Activated T-helper 1 cell treated with anti-CD3 and anti-CD28 coated beads, Interleukin-2, amount 50 U/mL, for 16 hours (primary cell): ENCODE results near the gene CNTNAP2.

Experiments
- DNase-seq, 2 donors: peaks; one replicate each; pipeline ENCODE4 v3.0.0-alpha.2; 2020; ENCODE audit warnings: low read depth in 1 of 2, low spot score in 1 of 2

The CNTNAP2 gene

DNA sequence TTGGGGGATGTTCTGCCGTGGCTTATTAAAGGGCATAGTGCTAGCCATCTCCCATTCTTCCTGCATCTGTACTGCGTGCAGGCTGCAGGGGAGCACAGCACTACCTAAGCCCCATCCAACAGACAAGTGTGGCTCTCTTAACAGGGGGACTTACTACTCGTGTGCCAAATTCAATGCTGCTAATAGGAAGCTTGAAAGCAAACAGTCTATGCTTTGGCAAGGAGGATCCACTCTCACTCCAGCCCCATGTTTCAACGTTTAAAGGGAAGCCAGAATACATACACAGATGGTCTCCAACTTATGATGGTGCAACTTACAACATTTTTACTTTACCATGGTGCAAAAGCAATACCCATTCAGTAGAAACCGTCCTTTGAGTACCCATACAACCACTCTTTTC lies 2245.9 kb downstream of the CNTNAP2 start:
- DNase-seq, result no peak

DNA sequence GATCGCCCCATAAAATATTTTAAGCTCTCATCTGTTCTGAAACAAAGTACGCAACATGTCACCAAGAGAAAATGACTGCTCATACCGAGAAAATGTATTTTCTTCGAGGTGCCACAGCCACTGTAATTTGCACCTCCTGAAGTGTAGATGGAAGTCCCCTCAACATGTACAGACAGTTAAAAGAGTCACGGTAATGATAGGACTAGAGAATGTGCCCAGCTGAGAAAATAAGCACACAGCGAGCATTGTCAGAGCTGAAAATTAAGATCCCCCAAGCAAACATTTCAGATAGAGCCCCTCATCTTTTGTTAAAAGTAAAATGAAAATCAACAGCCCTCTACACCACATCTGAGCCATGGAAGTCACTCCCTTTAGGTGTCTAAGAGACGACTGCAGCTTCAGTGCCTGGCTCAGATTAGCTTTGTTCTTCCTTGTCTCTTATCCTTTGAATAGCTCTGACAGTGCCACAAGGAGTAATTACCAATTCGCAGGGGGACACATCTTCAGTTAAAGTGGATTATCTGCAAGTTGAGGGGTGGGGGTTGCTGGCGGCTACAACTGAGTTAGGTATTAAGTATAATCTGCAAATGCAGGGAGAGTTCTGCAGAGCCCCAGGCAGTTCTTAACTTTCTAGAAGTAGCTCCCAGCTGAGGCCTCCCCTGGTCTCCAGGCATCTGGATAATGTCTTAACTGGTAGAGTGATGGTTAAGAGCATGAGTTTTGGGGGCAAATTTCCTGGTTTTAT lies 2251.3 kb downstream of the CNTNAP2 start:
- DNase-seq, result no peak

DNA sequence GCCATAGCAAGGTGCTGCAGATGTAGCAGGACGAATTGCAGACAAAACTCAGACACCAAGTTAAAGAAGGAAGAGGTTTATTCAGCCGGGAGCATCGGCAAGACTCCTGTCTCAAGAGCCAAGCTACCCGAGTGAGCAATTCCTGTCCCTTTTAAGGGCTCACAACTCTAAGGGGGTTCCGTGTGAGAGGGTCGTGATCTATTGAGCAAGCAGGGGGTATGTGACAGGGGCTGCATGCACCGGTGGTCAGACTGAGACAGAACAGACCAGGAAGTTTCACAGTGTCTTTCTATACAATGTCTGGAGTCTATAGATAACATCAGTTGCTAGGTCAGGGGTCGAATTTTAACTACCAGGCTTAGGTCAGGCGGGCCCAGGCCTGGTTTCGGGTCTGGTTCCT lies 2252.0 kb downstream of the CNTNAP2 start:
- no peak for DNase-seq

DNA sequence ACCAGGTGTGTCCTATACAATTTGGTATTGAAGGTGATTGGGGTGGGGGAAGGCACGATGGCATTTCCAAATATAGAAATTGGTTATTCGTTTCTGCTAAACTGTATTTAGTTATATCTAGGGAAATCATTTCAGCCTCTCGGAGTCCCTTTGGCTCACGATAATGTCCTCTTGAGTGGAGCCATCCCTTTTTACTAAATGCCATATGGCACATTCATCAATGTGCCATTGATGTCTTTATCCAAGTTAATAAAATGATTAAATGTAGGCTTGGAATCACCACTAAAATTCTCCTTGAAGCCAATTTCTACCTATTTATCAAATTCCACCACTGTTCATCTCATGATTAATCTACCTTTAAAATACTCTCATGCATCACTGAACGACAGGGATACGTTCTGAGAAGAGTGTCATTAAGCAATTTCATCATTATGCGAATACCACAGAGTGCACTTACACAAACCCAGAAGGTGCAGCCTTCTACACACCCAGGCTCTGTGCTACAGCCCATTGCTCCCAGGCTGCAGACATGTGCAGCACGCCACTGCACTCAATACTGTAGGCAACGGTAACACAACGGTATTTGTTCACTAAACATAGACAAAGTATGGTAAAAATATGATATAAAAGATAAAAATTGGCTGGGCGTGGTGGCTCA lies 2254.8 kb downstream of the CNTNAP2 start:
- no peak for DNase-seq

DNA sequence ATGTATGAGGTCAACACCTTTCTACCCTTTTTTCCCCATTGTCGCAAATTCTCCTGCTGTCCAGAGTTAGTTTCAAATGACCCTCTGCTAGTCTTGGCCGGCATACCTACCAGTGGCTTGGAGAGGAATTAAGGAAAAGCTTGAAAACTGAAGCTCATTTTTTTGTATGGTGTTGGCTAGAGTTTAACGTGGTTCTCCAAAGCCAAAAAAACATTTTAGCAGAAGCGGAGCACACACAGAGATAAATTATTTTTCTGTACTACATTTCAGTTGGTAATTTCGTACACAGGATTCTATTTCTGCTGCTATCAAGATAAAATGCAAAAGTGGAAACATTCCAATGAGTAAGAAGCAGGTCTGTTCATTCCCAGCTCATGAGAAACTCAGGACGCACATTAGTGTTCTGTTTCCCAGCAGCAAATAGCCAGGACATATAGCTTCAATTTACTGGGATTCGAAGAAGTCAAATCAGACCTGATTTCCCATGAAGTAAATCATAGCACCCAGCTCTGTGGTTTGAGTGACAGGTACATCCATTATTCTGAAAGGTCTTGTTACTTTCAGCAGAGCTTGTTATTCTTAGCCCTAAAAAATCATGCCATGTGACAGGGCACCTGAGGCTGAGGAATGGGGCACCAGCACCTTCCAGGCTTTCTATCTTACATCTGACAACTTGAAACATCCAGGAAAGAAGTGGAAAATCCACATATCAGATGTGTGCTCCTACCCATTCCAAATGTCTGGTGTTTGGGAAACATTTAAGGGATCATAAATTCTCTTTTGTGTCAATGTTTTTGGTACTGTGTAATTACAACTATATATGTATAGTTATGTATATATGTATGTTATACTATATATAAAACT lies 2258.0 kb downstream of the CNTNAP2 start:
- DNase-seq, result no peak

DNA sequence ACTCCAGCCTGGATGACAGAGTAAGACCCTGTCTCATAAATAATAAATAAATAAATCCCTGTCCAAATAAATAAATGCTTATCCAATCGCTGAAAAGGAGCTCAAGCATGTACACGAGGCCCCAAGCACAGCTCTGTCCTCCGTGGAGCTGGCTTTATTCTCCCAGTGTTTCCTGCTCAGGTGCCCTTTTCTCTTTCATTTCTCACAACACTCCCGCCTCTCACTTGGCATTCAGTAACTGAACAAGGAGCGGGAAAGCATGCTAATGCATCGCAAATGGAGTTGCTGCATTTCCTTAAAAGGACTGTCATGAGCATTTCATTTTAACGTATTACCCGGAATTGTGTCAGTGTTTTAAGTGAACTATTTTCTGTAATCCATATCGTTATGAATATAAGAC lies 2263.1 kb downstream of the CNTNAP2 start:
- DNase-seq, result no peak

DNA sequence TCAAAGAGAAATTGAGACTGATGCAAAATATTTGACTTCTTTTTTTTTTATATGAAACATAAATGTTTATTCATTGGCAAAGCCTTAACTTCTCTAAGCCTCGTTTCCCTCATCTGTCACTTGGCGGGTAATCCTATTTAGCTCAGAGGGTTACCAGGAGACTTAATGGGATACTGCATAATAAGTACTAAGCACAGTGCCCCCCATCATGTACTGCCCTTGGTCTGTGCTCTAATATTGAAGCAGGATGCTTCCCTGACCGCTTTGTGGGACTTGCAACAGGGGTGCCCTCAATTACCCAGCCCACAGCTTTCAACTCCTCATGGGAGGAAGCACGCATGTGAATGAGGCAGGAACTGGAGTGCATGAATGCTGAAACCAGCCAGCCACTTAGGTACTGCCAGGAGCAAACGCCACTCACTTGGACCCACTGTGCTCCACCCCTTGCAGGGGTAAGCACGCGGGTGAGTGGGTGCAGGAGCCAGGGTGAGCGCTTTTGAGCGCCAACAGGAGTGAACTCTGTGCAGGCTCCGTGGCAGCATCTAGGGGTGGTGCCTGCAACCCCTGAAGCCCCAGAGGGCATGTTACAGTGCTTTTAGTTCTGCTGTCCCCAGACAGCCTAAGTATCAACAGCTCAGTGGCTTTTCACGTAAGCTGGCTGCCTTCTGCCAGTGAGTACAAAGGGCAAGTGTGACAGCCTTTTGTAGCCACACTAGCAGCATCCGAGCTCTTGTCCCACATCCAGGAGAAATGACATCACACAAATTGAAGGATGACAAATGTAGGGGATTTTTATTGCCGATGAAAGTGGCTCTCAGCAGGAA lies 2264.2 kb downstream of the CNTNAP2 start:
- DNase-seq, result no peak

DNA sequence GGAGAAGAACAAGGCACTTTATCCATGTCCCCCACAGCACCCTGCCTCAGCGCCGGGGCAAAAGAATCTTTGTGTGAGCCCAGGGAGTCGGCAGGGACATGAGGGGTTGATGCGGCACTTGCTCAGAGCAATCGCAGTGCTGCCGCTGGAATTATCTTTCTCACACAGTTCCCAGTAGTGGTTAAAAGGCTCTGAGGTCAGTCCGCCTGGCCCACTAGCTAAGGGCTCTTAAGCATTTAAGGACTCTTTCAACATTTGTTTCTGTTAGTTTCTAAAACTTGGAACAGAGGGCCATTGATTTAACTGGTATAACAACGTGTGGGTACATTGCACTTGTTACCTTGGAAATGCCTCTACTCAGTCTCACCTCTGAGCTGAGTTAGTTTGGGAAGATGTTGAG lies 2266.0 kb downstream of the CNTNAP2 start:
- DNase-seq, result no peak

DNA sequence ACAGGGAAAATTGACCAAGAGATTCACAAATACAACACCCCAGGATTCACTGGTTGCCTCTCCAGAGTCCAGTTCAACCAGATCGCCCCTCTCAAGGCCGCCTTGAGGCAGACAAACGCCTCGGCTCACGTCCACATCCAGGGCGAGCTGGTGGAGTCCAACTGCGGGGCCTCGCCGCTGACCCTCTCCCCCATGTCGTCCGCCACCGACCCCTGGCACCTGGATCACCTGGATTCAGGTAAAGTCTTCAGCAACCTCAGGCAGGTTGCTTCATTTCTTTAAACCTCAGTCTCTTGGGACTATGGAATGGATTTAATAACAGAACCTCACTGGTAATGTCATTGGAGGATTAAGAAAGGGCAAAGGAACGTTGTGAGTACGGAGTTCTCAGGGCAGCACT lies 2267.1 kb downstream of the CNTNAP2 start:
- DNase-seq, result no peak

DNA sequence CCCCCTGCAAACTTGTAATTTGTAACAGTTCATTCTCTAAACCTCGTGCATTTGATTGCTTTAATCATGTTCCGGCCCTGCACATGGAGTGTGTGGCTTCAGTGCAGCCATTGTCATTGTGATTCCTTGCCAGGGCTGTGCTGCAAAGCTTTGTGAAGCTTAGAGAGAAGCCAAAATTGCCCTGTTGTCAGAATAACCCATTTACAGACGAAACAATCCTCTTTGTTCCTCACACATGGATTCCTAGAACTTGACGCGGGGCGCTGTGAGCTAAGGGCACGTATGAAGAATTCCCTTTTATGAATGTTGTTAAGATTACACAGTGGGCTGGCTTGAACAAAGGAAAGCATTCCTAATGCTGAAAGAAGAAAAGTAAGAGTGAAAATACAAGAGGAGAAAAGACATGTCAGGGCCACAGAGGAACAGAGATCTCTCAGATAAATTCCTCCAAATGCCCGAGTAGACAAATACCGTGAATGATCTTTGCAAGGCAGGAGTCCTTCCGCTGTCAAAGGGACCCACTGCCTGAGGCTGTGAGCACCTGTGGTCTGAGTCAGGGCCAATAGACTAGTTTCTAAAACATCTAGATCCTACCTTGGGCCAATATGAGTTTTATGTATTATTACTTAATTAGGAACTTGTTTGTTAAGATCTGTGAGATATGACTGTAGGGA lies 2268.5 kb downstream of the CNTNAP2 start:
- DNase-seq, result no peak

DNA sequence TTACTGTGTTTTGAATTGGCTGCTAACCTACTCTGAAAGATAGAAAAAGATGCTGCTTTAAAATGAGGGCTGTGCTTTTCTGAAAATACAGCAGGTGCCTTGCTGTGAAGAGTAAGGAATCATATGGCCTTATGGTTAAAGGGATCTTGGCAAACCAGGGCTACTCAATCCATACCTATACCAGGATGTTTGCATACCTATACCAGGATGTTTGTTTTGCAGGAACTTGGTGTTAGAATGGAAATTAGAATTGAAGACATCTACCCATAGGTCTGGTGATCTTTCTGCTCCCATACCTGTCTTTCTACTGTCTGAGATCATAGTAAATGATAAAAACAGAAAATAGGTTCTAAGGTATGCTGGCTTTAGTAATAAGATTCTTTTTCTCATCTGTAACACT lies 2273.8 kb downstream of the CNTNAP2 start:
- no peak for DNase-seq

DNA sequence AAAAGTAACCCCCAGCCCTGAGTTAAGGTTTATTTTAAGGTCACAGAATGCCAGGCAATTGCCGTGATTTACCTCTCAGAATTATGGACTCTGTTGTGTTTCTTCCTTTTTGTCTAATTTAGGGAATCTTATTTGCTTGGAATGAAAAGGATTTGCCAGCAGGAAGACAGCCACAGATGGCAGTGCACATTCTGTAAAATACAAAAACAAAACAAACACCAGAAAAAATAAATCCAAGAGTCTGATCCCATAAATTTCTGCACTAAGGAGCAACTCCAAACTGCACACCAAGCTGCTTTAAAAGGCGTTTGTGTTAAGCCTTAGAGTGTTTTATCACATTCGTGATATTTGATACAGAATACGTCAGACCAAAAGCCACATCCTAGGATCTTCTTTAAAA lies 2275.0 kb downstream of the CNTNAP2 start:
- no peak for DNase-seq

DNA sequence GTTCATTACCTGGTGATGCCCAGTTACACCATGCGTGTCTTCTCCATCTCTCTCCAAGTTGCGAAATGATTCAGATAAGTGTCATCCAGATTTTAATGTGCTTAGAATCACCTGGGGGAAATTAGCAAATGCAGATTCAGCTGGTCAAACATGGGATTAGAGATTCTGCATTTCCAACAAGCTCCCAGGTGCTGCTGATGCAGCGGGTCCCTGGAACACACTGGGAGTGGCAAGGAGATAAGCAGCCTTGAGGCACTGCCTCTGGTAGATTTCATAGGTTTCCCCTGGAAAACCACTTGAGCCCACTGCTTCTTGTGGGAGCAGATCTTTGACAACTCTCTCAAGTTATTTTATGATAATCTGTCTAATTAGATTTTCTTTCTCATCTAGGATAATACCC lies 2278.0 kb downstream of the CNTNAP2 start:
- DNase-seq, result no peak

DNA sequence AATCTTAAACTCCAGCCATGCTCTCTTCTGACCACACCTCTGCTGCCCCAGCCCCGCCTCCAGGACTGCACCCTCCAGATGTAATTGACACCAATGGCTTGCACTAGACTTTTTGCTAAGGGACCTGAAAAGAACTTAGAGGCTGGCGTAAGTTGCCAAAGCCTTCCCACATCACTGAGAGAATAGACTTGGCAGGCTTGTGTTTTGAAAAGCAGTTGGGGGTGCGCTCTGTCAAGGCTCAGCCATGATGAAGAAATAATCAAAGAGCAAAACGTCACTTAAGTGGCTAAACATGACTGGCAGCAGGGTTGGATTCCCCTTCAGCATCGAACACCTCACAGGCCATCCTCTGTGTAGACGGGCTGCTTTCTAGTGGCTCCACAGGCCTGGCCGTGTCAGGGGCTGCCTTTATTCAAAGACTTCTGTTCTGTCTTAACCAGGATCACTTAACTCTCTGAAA lies 2278.8 kb downstream of the CNTNAP2 start:
- no peak for DNase-seq

DNA sequence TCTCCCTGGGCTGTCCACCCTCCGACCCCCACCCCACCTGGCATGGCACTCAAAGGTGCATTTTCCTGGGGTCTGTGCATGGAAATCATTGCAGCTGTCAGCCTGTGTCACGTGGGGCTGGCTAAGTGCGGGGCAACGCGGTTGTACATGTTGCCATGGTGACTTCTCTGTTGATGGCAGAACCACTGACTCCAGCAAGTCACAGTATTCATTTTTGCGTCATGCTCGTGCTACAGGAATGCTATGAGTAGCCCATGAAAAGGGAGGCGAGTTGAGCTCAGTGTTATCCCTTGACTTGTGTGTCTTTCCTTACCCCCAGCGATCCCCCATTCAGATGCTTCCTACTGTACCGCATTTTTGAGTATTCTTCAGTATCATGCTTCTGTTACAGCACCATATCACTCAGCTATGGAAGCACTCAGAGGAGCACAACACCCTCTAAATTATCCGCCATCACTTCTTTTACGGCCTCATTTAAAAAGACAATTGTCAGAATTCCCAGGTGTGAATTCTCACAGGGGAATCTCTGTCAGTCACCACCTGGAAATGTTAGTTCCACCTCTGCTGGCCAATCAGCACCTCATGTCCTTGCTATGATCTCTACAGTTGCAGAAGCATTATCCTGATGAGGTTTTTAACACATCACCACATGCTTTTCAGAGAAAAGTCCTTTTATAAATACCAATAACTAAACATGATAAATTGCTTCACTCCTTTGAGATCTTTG lies 2279.6 kb downstream of the CNTNAP2 start:
- no peak for DNase-seq

DNA sequence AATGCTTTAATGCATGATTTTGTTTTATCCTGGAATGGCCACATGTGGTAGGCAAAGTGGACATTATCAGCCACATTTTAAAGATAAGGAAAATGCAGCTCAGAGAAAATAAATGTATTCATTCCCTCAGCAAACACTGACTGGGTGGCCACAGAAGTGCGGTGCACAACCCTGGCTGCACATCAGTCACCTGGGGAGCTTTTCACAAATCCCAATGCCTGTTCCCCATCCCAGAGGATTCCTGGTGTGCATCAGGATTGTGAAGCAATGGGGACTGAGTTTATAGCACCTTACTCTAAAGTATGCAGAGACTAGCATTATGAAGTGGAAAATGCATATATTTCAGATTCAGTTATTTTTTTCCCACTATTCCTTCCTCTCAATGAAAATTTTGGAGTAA lies 2280.5 kb downstream of the CNTNAP2 start:
- no peak for DNase-seq

DNA sequence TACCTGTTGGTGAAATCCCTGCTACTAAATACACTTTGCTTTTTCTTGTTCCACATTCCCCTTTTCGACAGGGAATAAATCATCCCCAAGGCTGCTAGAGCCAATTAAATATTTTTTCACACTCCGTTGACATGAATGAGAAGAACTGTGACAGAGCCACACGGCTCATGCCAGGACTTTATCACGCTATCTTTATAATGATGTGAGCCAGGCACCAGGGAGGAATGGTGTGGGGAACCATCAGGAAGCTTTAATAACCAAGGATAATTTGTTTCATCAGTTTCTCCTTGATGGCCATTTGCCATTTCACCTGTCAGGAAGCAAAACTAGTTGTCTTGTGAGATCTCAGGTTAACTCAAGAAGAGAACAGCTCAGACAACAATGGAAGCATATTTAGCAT lies 2280.9 kb downstream of the CNTNAP2 start:
- DNase-seq, result no peak

DNA sequence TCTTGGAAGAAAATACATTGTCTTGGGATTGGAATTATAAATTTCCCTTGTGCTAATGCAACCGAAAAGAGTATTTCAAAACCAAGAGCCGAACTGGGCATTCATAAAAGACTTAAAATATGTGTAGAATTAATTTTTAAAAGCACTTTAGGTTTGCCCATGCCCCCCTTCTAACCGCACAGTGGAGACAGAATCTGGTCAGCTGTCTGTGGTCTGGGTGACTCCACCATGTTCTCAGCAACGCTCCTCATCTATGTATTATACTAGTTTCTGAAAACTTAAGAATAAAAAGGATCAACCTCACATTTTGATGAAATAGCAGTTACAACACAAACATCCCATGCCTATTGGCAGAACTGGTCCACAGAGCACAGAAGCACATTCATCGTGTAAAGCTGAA lies 2281.4 kb downstream of the CNTNAP2 start:
- no peak for DNase-seq

DNA sequence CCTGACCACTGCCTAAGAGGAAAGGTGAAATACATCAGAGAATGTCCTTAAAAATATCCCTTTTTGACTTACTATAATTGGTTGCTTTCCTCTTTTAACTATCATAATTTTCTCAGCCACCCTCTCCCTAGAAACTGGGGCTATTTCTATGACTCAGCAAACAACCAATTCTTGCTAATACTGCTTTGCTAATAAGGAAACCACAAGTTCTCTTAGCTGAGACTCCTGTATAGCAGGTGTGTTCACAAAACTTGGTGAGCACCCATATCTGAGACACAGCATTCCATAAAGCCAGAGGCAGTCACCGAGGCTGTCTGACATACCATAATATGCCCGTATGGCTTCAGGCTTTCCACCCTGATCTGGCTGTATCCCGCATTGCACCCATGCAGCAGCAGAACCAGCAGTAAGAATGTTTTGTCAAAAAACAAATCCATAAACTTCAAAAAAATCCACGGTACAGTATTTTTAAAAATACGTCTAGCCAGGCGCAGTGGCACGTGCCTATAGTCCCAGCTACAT lies 2282.3 kb downstream of the CNTNAP2 start:
- DNase-seq, result no peak

DNA sequence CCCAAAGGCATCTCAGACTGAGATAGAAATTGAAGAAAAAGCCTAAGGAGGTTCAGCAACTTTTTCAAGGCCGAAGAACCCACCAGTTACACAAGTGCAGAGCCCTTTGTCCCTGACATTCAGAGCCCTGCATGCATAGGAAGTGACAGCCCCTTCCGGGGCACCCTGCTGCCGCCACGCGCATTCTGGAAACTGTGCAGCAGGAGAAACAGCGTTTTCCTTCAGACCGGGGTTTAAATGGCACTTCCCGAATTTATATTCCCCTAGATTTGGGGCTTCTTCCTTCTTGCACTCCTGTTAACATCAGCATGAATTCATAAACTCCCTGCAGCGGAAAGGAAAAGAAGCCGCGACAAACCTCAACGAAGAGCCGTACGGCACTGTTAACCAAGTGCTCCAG lies 2283.5 kb downstream of the CNTNAP2 start:
- no peak for DNase-seq
